GM21423 (cell line): ENCODE data around the gene PLB1.

Source experiments
- ATAC-seq: cut with Tn5 transposase; IDR thresholded peaks from one replicate; pipeline ENCODE4 v1.9.1; 2021; ENCODE audit warnings: mild to moderate bottlenecking, moderate library complexity; ENCODE audit not compliant: unreplicated experiment

PLB1 gene

GRCh38 chr2:28681606-28682005 lies 185.7 kb downstream of the PLB1 start:
- no peak for ATAC-seq

GRCh38 chr2:28683100-28683706 lies 187.3 kb downstream of the PLB1 start:
- no peak for ATAC-seq

- no peak for ATAC-seq
These were observed 188.4 kb downstream of the PLB1 start for GRCh38 chr2:28684142-28684858.

- ATAC-seq = no peak
These were observed 191.3 kb downstream of the PLB1 start for GRCh38 chr2:28687171-28687570.

- no peak for ATAC-seq
These were observed 192.0 kb downstream of the PLB1 start for GRCh38 chr2:28687640-28688385.

- ATAC-seq = no peak
These were observed 193.0 kb downstream of the PLB1 start for GRCh38 chr2:28688818-28689217.

- no peak for ATAC-seq
These were observed 193.9 kb downstream of the PLB1 start for GRCh38 chr2:28689771-28690170.

- no peak for ATAC-seq
These were observed 196.6 kb downstream of the PLB1 start for GRCh38 chr2:28692411-28692810.

- no peak for ATAC-seq
These were observed 197.4 kb downstream of the PLB1 start for GRCh38 chr2:28693223-28693622.
